NCI-H526 treated with DMSO at 0.1 percent for 48 hours (cell line): ENCODE measurements around the gene TRMT61A.
"Not testable (repeated sequence)": the region's sequence is repeated elsewhere in the genome, so short reads cannot be mapped to it uniquely, and the experiment has no call there.

Source experiments
- DNase-seq: peaks from one replicate; lab custom pipeline; 2025; lab: John Stamatoyannopoulos, UW

TRMT61A gene

DNA sequence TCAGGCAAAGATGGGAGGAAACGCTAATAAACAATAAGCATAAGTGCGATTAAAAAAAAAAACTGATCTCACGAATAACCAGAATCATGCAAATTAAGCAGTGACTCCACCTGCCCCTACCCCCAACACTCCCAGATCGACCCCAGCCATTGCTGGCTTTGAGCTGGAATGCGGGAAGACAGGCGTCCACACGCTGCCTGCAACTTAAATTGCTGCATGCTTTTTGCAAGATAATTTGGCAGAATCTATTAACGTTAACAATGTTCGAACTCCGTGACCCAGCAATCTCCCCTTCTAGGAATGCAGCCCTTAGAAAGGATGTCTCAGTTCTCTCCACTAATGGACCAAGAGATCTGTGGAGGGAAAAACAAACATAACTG lies 5.4 kb upstream of the TRMT61A start:
- no peak for DNase-seq

DNA sequence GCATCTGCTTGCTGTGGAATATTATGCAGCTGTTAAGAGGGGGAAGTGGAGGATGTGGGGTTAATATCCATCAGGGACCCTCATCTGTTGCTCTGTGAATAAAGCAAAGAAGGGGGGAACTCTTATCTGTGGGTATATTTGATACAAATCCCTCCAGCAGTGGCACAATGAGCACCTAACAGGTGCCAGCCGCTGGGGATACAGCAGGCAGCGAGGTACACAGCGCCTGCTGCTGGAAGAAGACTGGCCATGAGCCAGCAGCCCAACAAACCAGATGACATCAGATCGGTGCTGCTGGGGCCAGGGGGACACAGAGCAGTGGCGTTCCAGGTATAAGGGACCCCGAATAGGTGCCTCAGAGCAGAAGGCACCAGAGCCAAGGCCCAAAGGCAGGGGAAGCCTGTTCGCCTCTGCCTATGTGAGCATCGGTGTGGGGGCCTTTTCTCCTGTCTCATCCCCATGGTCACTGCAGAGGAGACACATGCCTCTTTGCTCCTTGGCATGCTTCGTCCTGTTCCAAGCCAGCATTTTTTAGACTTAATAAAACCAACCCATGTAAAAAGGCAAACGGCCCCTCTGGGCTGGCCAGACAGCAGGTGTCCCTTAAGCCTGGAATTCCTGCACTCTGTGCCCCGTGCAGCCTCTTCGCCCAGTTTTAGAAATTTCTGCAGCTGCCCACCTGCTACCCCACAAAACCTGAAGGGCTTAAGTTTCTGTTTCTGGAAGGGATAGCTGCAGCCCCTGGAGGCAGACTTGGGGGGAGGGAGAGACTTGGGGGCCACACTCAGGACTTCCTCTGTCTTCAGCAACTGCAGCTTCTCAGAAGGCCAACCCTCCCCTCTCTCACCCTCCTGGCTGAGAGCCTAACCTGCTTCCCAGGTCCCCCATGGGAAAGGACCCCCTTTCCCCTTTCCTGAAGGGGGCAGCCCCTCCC lies 4.7 kb upstream of the TRMT61A start:
- no peak for DNase-seq

DNA sequence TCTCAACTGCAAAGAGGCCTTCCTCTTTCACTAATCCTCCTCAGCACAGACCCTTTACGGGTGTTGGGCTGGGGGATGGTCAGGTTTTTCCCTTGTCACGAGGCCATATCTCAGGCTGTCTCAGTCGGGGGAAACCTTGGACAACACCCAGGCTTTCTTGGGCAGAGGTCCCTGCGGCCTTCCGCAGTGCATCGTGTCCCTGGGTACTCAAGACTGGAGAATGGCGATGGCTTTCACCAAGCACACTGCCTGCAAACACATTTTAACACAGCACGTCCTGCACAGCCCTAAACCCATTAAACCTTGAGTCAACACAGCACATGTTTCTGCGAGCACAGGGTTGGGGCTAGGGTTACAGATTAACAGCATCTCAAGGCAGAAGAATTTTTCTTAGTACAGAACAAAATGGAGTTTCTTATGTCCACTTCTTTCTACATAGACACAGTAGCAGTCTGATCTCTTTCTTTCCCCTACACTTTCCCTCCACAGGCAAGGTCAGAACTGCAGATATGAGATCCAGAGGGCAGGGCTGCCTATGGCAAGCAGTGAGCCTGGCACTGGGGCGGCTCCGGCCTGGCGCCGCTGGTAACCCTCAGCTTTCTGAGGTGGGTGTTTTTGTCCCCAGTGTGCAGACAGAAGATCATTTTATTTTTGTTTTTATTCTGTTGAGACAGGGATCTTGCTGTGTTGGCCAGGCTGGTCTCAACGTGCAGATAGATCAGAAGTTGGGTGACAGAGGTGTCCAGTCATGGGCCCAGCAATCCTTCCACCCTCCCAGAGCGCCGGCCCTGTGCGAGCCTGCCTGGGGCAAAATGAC lies 3.4 kb upstream of the TRMT61A start:
- DNase-seq, result not testable (repeated sequence)

DNA sequence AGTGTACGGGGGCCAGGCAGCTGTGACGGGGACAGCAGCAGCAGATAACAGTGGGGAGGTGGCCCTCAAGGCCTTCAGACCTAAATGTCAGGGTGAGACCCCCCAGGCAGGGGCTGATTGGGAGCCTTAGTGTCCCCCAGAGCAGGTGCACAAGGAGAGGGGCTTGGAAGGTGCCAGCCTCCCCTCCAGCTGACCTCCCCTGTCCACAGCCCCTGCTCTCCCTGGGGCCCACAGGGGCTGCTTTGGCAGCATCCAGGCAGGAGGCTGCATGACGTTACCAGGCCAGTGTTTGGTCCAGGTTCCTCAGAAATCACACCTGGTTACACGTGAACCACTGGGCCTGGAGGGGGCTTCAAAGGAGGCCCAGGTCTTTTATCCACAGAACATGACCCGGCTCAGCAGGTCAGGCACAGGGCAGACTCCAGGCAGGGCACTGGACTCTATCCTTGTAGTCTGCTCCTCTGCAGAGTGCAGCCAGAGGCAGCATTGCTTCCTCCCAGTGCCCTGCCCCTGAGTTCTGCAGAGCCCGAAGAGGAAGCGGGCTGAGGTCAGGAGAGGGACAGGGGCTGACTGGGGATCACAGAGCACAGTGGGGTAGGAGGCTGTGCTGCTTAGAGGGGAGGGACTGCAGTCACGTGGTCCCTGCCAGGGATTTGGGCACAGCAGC lies 2.6 kb upstream of the TRMT61A start:
- DNase-seq, result no peak

DNA sequence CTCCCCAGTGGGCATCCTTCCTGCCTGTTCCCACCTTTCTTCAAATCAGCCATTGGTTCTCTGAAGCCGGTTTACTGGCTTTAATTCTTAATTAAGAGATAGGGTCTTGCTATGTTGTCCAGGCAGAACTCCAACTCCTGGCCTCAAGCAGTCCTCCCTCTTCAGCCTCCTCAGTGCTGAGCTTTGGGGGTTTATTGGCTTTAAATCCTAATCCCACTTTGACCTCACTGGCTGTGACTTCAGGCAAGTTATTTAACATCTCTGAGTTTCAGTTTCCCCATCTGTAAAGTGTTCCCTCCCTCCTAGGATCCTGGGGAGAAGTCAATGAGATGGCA lies 2.1 kb upstream of the TRMT61A start:
- DNase-seq, result no peak

DNA sequence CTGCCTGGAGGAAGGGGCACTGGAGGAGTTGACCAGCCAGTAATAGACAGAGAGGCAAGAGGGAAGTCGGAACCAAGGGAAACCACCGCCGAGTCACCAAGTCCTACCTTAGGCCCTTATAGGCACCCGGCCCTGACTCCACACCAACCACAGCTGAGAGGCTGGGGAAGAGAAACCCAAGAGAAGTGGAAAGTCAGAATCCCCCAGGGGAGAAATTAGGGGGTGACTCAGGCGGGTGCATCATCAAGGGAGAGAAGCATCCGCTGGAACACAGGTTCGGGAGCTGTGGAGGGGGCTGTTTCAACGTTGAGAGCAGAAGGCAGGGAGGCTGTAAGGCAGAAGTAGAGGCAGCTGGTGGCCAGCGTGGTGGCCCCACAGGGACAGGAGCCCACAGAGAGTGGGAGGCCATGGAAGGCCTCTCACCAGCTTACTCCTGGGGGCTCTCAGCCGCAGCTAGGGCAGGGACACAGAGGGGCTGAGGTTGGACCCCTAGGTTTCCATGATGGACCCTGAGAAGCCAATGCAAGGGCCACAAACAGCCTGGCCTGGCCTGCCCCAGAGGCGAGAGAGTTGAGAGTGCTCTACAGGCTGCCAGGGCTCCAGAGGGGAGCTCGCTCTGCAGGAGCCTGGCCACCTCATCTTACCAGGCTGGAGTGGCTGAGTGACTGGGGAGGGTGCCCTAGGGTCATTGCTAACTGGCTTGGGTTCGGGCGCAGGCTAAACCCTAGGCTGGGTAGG lies 1.4 kb upstream of the TRMT61A start:
- DNase-seq, result no peak

DNA sequence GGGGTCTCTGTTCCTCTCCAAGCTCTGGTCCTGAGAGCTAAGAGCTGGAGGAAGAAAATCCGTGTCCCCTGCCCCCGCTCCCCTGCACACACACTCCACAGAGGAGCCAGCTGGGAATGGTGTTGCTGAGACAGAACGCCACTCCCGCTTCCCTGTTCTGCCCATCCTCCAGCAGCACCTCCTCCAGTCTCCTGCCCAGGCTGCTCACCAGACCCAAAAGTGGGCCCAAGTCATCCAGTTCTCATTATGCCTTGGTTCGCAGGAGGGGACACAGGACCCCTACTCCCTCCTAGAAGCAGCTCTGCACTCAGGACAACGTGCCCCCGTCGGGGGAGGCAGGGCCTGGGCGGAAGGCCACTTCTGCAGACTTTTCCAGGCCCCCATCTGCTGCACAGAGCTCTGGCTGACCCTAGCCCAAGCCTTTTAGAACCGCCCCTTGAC lies 830 bp upstream of the TRMT61A start:
- no peak for DNase-seq

DNA sequence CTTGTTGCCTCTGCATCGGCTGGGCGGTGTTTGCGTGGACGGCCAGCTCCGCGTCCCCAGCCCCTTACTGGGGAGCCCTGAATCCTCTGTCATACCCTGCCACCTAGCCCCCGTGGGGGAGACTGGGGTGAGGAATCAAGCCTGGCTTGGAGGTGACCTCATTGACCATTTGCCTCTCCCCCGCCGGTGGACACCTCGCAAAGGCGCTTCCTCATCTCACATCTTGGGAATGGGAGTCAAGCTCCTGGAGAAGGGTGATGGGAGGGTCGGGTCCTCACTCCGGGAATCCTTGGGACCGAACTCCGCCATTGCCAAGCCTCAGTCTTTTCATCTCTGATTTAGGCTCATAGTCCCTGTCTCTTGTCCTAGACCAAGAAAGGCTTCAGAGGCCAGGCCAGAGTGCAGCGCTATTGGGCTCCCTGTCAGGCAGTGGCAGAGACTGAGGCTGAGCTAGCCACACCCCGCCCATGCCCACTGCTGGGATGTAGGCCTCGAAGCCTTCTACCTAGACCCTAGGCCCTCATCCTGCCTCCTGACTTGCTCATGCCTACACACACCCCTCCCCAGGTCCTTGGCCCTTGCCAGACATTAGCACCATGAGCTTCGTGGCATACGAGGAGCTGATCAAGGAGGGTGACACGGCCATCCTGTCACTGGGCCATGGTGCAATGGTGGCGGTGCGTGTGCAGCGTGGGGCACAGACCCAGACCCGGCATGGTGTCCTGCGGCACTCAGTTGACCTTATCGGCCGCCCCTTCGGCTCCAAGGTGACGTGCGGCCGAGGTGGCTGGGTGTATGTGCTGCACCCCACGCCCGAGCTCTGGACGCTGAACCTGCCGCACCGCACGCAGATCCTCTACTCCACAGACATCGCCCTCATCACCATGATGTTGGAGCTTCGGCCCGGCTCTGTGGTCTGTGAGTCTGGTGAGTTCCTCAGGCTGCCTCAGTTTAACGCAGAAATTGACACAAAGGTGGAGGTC lies 678 bp downstream of the TRMT61A start:
- no peak for DNase-seq

DNA sequence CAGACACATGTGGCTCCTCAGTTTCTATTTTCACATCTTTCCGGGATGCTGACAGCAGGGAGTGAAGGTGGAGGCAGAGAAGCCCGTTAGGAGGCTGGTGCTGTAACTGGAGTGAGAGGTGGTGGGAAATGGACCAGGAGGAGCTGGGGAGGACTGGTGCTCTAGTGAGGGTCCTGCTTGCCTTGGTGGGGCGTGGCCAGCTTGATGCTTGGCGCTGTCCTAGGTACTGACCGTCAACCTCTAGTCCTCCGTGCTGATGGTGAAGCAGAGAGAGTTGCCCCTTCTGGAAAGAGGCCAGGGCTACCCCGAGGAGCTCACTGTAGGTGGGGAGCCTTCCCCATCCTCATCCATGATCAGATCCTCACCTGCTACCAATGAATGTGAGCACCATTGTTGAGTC lies 1.4 kb downstream of the TRMT61A start:
- no peak for DNase-seq

DNA sequence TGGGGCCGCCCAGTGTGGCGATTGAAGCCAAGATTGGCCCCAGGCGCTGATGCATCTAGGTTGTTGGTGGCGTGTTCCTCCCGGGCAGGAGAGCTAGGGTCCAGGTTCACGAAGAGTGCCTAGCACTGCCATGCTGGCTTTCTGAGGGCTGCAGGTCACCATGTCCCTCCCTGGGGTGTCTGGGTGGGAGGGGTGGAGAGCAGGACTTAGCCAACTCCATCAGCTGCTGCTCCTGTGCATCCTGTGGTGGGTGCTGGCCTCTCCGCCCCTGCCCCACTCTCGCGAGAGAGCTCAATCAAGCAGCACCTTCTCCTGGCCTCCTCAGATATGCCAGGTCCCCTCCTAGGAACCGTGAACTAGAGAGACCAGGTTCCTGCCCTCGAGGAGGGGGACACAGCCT lies 1.8 kb downstream of the TRMT61A start:
- DNase-seq, result no peak

DNA sequence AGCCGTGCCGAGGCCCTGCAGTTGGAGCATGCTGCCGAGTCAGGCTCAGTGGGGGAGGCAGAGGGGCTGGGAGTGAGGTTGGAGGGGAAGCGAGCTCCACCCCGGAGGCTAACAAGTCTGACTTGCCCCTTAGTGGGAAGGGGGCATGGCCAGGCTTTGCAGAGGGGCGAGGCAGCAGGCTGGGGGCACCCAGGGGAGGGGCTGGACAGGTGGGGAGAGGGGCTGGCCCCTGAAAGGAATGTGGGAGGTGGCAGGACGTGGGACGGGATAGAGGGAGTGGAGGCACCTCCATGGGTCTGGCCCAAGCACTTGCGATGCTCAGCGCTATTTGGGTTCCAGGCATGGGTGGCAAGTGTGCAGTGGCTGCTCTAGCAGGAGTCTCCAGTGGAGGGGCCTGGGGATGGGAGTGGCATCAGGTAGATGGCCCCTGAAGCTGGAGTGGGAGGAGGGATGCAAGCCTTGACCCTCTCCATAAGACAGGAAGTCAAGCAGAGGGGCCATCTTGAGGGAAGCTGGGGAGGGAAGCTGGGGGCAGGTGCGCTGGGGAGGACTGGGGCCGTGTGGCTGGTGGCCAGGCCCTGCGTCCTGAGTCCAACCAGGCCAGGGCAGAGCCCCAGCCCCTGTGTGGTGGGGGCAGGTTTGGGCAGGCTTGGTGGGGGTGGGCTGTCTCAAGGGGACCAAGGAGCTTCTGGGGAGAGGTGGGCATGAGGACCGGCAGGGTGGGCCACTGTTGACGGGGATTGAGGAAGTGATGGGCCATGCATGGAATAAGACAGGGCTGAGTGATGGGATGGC lies 2.6 kb downstream of the TRMT61A start:
- DNase-seq, result no peak

DNA sequence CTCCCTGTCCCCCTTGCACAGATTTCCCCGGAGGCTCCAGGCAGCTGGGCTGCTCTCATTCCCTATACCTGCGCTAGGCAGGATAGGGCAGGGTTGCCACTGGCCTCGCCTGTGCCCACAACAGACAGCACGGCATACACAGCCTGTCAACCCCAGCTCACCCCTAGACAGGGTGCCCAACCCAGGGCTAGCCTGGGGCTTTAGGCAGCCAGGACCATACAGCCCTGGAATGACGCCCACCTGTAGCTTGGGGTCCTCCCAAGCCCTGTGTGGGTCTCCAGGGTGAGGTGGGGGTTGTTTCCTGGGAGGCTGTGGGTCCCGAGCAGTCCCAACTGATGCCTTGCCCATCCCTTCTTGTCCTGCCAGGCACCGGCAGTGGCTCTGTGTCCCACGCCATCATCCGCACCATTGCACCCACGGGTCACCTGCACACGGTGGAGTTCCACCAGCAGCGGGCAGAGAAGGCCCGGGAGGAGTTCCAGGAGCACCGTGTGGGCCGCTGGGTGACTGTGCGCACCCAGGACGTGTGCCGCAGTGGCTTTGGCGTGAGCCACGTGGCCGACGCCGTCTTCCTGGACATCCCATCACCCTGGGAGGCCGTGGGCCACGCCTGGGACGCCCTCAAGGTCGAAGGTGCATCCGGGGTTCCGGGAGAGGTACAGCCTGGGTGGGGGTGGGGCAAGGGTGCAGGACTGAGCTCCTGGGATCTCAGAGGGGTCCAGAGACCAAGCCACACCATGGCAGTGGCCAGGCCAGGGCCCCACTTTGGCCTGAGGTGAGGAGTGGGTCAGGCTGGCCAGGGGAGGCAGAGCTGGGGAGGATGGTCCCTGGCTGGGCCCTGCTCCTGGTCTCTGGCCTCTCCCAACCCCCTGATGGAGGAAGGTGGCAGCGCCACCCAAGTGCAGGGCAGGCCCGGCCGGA lies 3.5 kb downstream of the TRMT61A start:
- no peak for DNase-seq

DNA sequence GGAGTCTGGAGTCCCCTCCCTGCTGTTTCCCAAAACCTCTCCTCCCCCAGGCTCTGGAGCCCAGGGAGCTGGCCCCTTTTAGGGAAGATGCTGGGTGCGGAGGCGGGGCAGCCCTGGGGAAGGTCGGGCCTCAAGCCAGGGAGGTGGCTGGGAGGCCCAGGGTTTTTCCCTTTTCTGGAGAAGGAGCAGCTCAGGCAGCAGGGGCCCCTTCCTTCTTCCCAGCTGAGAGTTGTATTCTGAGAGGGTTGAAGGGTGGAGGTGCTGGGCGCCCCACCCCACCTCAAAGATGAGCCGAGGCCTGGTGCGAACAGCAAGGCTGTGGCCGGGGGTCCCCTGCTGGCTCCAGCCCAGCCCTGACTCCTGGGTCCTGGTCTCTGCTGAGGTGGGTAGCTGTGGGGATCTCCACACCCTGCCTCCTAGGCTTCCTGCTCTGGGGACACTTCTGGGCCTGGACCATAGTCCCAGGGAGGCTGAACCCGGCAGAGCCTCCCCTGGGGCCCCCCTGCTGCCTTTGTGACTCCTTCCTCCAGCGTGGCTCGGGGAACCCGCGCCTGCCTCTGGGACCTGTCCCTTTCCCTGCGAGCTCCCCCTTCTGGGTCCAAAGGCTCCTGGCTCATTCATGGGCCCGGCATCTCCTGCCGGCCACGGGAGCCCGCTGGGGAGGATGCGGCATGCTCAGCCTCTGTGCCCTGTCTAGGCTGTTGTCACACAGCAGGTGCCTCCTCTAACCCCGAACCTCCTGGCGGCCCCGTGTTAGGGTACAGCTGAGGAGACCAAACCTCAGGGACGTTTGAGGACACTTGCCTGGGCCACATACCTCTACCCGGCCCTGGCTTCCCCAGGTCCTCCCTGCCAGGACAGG lies 4.4 kb downstream of the TRMT61A start:
- DNase-seq, result no peak

DNA sequence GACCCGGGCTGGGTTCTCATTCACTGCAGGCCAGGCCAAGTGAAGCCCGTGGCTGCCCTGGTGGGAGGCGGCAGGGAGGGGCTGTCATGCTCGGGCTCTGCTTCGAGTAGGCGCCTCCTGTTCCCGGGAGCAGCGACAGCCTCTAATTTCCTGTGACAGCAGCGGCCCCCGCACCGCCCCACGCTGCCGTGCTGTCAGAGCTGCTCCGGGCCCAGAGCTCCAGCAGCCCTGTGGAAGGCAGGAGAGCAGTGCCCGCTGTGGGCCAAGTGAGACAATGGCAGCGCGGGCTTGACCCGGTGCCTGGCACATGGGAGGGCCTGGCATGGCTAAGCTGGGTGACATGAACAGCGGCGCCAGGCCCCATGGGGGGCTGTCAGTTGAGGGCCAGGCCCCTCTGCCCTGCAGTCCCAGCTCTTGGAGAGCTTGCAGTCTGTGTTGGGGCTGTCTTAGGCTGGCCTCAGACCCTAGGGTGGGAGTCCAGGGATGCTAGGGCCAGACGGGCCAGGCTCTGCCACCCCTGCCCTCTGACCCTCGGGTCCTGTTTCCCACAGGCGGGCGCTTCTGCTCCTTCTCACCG lies 5.1 kb downstream of the TRMT61A start:
- no peak for DNase-seq

DNA sequence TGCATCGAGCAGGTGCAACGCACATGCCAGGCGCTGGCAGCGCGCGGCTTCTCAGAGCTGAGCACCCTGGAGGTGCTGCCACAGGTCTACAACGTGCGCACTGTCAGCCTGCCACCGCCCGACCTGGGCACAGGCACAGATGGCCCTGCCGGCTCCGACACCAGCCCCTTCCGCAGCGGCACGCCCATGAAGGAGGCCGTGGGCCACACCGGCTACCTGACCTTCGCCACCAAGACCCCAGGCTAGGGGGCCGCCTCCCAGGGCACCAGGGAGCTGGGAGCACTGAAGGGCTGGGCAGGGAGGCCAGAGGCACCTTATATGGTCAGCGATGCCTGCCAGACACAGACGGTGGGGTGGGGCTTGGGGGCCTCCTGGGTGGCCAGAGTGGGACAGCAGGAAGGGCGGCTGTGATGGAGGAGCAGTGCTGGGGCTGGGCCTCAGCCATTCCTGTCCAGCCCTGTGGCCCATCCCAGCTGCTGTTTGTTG lies 5.6 kb downstream of the TRMT61A start:
- no peak for DNase-seq

DNA sequence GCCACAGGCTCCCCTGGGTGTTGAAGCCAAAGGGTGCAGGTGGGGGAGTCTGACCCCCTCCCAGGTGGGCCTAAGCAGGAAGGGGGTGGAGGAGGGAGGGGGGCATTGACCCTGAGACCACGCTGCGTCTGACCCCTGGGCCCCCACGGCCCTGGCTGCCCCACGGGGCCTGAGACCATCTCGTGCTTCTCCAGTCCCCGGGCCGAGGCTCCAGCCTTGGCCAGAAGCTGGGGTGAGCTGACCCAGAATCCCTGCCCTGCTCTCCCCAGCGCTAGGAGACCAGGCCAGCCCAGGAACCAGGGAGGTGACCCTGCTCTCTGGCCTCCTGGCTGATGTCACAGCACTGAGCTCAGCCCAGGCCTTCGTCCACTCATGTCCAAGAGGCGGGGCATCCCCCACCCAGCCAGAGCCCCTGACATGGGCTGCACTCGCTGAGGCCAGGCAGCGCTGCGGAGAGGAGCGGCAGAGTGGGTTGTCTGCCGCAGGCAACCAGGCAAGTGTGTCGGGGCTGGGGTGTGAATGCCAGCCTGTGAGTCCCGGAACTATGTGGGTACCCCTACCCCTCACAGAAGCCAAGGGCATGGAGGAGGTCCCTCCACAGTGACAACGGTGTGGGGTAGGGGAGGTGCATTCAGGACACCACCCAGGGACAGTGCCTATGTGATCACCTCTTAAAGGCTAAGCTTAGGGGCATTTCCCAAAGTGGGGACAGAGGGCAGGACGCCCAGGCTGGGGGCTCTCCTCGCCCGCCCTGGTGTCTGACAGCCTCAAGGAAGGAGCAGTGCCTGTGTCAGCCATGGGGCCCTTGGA lies 6.3 kb downstream of the TRMT61A start:
- no peak for DNase-seq
